Tibial nerve (tissue), 4 donors: ENCODE results near the gene SOX5.

Experiments
- CTCF ChIP-seq, 5 experiments: fragments of 200-600 bp in 3 of 5; fragments of 450-650 bp in 2 of 5; sonication (generic) in 3 of 5; IDR thresholded peaks; one replicate each; pipeline ENCODE4 v1.5.1; 2016 to 2019; ENCODE audit warnings: antibody characterized with exemption in 5 of 5, mild to moderate bottlenecking in 3 of 5, moderate library complexity in 2 of 5
- EP300 ChIP-seq, 2 donors: sonication (generic); formaldehyde crosslinking; IDR thresholded peaks; one replicate each; pipeline ENCODE4 v1.6.1; 2017; ENCODE audit warnings: antibody characterized with exemption in 2 of 2, mild to moderate bottlenecking in 1 of 2
- POLR2A ChIP-seq, 2 donors: fragments of 450-650 bp; IDR thresholded peaks; one replicate each; pipeline ENCODE4 v1.6.1; 2017; ENCODE audit warnings: antibody characterized with exemption in 2 of 2, mild to moderate bottlenecking in 2 of 2, moderate library complexity in 2 of 2

GRCh38 chr12:23596568-23596967 is 352.9 kb downstream of the SOX5 start:
- TF ChIP-seq CTCF (IDR thresholded peaks at IDR 0.05) = no peak
- TF ChIP-seq POLR2A (IDR thresholded peaks at IDR 0.05) = no peak
- no peak for TF ChIP-seq EP300 (IDR thresholded peaks at IDR 0.05)
